Activated naive CD4-positive, alpha-beta T cell treated with anti-CD3 and anti-CD28 coated beads for 36 hours (primary cell): ENCODE data around the gene ARL17B. TPM values are rescaled to one million over a fixed set of nuclear protein-coding genes. Genes with fewer than 3 reads are reported as not detected.
"Not testable (repeated sequence)": the region's sequence is repeated elsewhere in the genome, so short reads cannot be mapped to it uniquely, and the experiment has no call there.

Experiments used
- CTCF ChIA-PET: fragments of 350-600 bp; sonication (Branson Sonifier 250); formaldehyde crosslinking; loops from one replicate; lab custom pipeline; 2021; ENCODE audit warnings: antibody characterized with exemption; lab: Charles Lee
- DNase-seq: peaks from one replicate; pipeline ENCODE4 v3.0.0-alpha.2; 2020
- H3K27ac Mint-ChIP-seq: one replicate; pipeline ENCODE4 v1.8.0; 2021; ENCODE audit warnings: mild to moderate bottlenecking, mixed read lengths
- H3K27me3 Mint-ChIP-seq: one replicate; pipeline ENCODE4 v1.8.0; 2021; ENCODE audit warnings: low read depth, mixed read lengths
- H3K36me3 Mint-ChIP-seq: one replicate; pipeline ENCODE4 v1.8.0; 2021; ENCODE audit warnings: low read depth, mixed read lengths
- H3K4me1 Mint-ChIP-seq: one replicate; pipeline ENCODE4 v1.8.0; 2021; ENCODE audit warnings: low read depth, mixed read lengths
- H3K4me3 Mint-ChIP-seq: one replicate; pipeline ENCODE4 v1.8.0; 2021; ENCODE audit warnings: mild to moderate bottlenecking, moderate library complexity, mixed read lengths
- H3K9me3 Mint-ChIP-seq: one replicate; pipeline ENCODE4 v1.8.0; 2021; ENCODE audit warnings: mixed read lengths
- intact Hi-C: fragments of 100-400 bp; cut with micrococcal nuclease; formaldehyde crosslinking; loops from one replicate; pipeline ENCODE4 v1.15.1; 2023
- total RNA-seq, 2 experiments: library from RNA; stranded (reverse); gene quantifications; one replicate each; pipeline ENCODE4 v1.2.3, GENCODE V29; 2021

Gene ARL17B
- total RNA-seq, 2 experiments from 2014 or later: 21.6 to 23.9 TPM

- H3K36me3 Mint-ChIP-seq, intact Hi-C loops, H3K4me3 Mint-ChIP-seq, H3K4me1 Mint-ChIP-seq, H3K9me3 Mint-ChIP-seq, CTCF ChIA-PET, H3K27ac Mint-ChIP-seq, DNase-seq, H3K27me3 Mint-ChIP-seq: not testable (repeated sequence)
Measured at GRCh38 chr17:46361145-46361735, 326 bp downstream of the ARL17B start.

- H3K4me1 Mint-ChIP-seq, intact Hi-C loops, H3K9me3 Mint-ChIP-seq, CTCF ChIA-PET, DNase-seq, H3K4me3 Mint-ChIP-seq, H3K27ac Mint-ChIP-seq, H3K27me3 Mint-ChIP-seq, H3K36me3 Mint-ChIP-seq: not testable (repeated sequence)
Measured at GRCh38 chr17:46353856-46354255, 7.7 kb downstream of the ARL17B start.

DNA sequence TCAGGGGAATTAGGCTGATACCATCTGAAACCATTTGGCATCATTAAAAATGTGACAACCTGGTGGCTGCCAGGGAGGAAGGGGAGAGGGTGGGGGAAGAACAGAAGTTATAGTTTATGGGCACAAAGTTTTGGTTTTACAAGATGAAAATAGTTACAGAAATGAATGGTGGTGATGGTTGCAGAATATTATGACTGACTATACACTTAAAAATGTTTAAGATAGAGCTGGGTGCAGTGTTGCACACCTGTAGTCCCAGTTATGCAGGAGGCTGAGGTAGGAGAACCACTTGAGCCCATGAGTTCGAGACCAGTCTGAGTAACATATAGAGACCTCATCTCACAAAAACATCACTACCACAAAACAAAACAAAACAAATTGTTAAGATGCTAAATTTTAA lies 12.5 kb downstream of the ARL17B start:
- CTCF ChIA-PET, DNase-seq, H3K4me3 Mint-ChIP-seq, H3K36me3 Mint-ChIP-seq, H3K4me1 Mint-ChIP-seq, H3K9me3 Mint-ChIP-seq, H3K27me3 Mint-ChIP-seq, H3K27ac Mint-ChIP-seq, intact Hi-C loops: not testable (repeated sequence)

GRCh38 chr17:46348345-46348744 lies 13.2 kb downstream of the ARL17B start:
- H3K9me3 Mint-ChIP-seq, H3K4me3 Mint-ChIP-seq, DNase-seq, H3K36me3 Mint-ChIP-seq, CTCF ChIA-PET, H3K27ac Mint-ChIP-seq, H3K27me3 Mint-ChIP-seq, H3K4me1 Mint-ChIP-seq, intact Hi-C loops: not testable (repeated sequence)

GRCh38 chr17:46342131-46342530 lies 19.4 kb downstream of the ARL17B start:
- H3K36me3 Mint-ChIP-seq, intact Hi-C loops: not testable (repeated sequence)

GRCh38 chr17:46341220-46341619 lies 20.3 kb downstream of the ARL17B start:
- not testable (repeated sequence) for H3K27me3 Mint-ChIP-seq, H3K9me3 Mint-ChIP-seq

More at GRCh38 chr17:46342131-46342530, 19.4 kb downstream of the ARL17B start:
- H3K4me3 Mint-ChIP-seq, H3K27ac Mint-ChIP-seq, H3K4me1 Mint-ChIP-seq, H3K27me3 Mint-ChIP-seq, CTCF ChIA-PET, DNase-seq, H3K9me3 Mint-ChIP-seq: not testable (repeated sequence)

DNA sequence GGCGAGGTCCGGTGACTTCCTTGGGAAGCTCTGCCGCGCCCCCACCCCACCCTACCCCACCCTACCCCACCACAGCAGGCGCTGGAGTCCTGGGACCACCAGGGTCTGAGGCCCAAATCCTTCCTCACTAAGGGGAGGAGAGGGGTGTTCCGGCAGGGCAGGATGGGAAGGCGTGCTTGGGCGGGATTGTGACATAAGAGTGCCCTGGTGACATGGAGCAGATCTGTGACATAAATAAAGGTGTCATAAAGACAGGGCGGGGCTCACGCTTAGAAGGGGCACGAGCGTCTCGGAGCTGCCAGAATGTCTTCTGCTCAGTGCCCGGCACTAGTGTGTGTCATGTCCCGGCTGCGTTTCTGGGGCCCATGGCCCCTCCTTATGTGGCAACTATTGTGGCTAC lies 66.7 kb downstream of the ARL17B start, which contains the start of gene LRRC37A:
LRRC37A (plus strand) TSS at position 301 of the 400 bp plus-strand sequence; CDS start at position 304, 3 bp downstream.
- H3K27me3 Mint-ChIP-seq, DNase-seq, H3K4me1 Mint-ChIP-seq, H3K27ac Mint-ChIP-seq, CTCF ChIA-PET, intact Hi-C loops, H3K4me3 Mint-ChIP-seq, H3K9me3 Mint-ChIP-seq, H3K36me3 Mint-ChIP-seq: not testable (repeated sequence)

More at GRCh38 chr17:46341220-46341619, 20.3 kb downstream of the ARL17B start:
- H3K4me3 Mint-ChIP-seq, H3K4me1 Mint-ChIP-seq, DNase-seq, intact Hi-C loops, H3K27ac Mint-ChIP-seq, H3K36me3 Mint-ChIP-seq, CTCF ChIA-PET: not testable (repeated sequence)

- H3K4me3 Mint-ChIP-seq, DNase-seq, H3K9me3 Mint-ChIP-seq, H3K27me3 Mint-ChIP-seq, H3K36me3 Mint-ChIP-seq, intact Hi-C loops: not testable (repeated sequence)
- CTCF ChIA-PET: interaction anchor here (0.6 kb wide), 1 partner anchor 209 kb away, joined by 3 read pairs; no protein-coding TSS in a partner anchor
- peaks cover 16% of the 10 kb centered on the region for H3K4me1 Mint-ChIP-seq
- H3K27ac Mint-ChIP-seq: peak overlapping the region; percentile 3
Measured at GRCh38 chr17:46291618-46292017, 69.9 kb downstream of the ARL17B start.

GRCh38 chr17:46290906-46291546 lies 70.5 kb downstream of the ARL17B start:
- H3K9me3 Mint-ChIP-seq, CTCF ChIA-PET, H3K4me3 Mint-ChIP-seq, H3K36me3 Mint-ChIP-seq, intact Hi-C loops, H3K27me3 Mint-ChIP-seq: not testable (repeated sequence)
- Mint-ChIP-seq H3K27ac (peak overlapping the region; percentile 3), H3K4me1 (peaks cover 16% of the 10 kb centered on the region)
- DNase-seq: peak; percentile 50

DNA sequence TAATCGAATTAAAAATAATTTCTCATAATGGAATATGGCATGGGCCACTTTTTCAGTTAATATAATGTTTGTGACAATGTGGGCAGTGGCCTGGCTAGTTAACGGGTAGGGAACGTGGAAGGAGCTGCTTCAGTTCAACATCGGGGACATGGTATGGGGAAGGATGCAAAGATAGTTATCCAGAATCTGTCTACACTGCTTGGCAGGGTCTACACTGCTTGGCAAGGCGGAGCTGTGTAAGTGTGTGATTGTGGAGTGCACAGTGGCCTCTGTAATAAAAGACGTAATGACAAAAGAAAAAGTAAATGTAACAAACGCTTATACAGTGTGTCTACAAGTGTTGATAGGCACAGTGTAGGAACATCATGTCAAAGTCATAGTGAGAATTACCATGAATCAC lies 74.0 kb downstream of the ARL17B start:
- peaks cover 37% of the 10 kb centered on the region for H3K4me1 Mint-ChIP-seq
- CTCF ChIA-PET: interaction anchor here (0.8 kb wide), 1 partner anchor 142 kb away, joined by 6 read pairs; no protein-coding TSS in a partner anchor
- H3K27me3 Mint-ChIP-seq, intact Hi-C loops, H3K4me3 Mint-ChIP-seq, H3K9me3 Mint-ChIP-seq, H3K36me3 Mint-ChIP-seq, DNase-seq, H3K27ac Mint-ChIP-seq: not testable (repeated sequence)

DNA sequence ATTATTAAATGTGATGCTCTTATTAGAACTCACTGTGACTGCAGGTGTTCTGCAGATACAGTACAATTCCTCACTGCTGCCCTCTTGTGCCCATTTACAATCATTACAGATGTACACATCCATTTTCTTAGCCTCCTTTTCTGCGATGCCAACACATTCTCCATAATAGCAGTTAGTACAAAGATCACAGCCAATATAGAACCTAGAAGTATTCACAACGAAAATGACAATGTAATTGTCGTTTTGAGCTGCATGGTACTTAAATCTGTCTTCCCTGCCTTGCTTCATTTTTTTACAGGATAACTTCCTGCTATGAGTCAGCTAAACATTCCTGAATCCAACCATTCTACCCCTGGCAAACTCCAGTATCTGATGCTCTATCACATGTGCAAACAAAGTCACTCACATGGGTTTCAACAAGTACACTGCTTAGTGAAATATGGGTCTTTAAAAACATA lies 74.8 kb downstream of the ARL17B start:
- H3K27me3 Mint-ChIP-seq, H3K9me3 Mint-ChIP-seq, H3K27ac Mint-ChIP-seq, H3K36me3 Mint-ChIP-seq, intact Hi-C loops, H3K4me3 Mint-ChIP-seq: not testable (repeated sequence)
- peak; percentile 89 for DNase-seq
- CTCF ChIA-PET: interaction anchor here (0.6 to 2.1 kb wide), 12 partner anchors 9 to 708 kb away, joined by 3 to 13 read pairs (median 4); no protein-coding TSS in a partner anchor
- peaks cover 37% of the 10 kb centered on the region for H3K4me1 Mint-ChIP-seq

DNA sequence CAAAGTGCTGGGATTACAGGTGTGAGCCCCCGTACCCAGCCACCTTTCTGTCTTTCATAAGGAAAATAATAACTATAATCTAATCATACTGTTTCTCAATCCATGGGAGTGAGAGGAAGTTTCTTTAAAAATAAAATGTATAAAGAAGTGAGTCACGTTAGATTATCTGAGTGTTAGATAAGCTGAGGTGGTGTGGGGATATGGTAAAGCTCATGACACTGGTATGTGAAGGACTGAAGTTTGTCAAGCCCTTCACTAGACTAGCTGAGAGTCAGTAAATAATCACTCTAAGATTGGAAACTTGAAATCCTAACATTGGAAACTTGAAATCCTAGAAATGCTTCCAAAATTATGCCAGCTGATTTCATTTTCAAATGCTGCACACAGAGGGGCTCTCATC lies 76.1 kb downstream of the ARL17B start:
- CTCF ChIA-PET: interaction anchor here (1.1 to 2.1 kb wide), 2 partner anchors 8 to 73 kb away, joined by 4 to 13 read pairs; no protein-coding TSS in a partner anchor
- DNase-seq, H3K4me3 Mint-ChIP-seq, H3K36me3 Mint-ChIP-seq, H3K27ac Mint-ChIP-seq, H3K9me3 Mint-ChIP-seq, intact Hi-C loops, H3K27me3 Mint-ChIP-seq: not testable (repeated sequence)
- peaks cover 29% of the 10 kb centered on the region for H3K4me1 Mint-ChIP-seq

DNA sequence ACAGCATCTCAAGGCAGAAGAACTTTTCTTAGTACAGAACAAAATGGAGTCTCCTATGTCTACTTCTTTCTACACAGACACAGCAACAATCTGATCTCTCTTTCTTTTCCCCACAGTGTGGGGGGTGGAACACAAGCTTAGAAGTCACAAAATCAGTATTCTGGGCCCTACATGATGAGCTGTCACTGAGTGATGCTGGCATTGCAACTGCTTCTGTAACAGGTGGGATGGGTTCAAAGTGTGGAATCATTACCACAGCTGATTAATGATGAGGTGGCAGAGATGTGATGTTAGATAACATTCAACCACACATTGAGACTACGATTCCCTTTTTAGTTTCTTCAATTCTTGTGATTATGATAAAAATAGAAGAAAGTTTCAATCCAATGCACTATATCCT lies 77.1 kb downstream of the ARL17B start:
- peak overlapping the region; percentile 80 for H3K27ac Mint-ChIP-seq
- not testable (repeated sequence) for H3K4me3 Mint-ChIP-seq

More for the DNA sequence above, 77.1 kb downstream of the ARL17B start:
- H3K36me3 Mint-ChIP-seq, intact Hi-C loops, H3K27me3 Mint-ChIP-seq, H3K9me3 Mint-ChIP-seq: not testable (repeated sequence)
- DNase-seq: peak; percentile 79
- CTCF ChIA-PET: interaction anchor here (0.7 kb wide), 1 partner anchor 128 kb away, joined by 3 read pairs; no protein-coding TSS in a partner anchor
- H3K4me1 Mint-ChIP-seq: peaks cover 29% of the 10 kb centered on the region
